Hepatocyte (in vitro differentiated cells): ENCODE measurements around the gene TTLL3.

Source experiments
- CTCF ChIP-seq: fragments of 200-600 bp; sonication (generic); IDR thresholded peaks from 2 replicates; pipeline ENCODE4 v1.5.1; 2016; ENCODE audit warnings: antibody characterized with exemption, mild to moderate bottlenecking; ENCODE audit not compliant: poor library complexity
- EZH2 ChIP-seq: fragments of 200-600 bp; sonication (generic); IDR thresholded peaks from 2 replicates; pipeline ENCODE4 v1.6.1; 2016; ENCODE audit warnings: antibody characterized with exemption, mild to moderate bottlenecking, borderline replicate concordance
- EZH2phosphoT487 ChIP-seq: fragments of 200-600 bp; sonication (generic); IDR thresholded peaks from one replicate; pipeline ENCODE4 v1.6.1; 2018; ENCODE audit warnings: antibody characterized with exemption, mild to moderate bottlenecking, low read depth, moderate library complexity; ENCODE audit not compliant: unreplicated experiment, severe bottlenecking

GRCh38 chr3:9767418-9767817 lies 42.6 kb upstream of the TTLL3 start:
- TF ChIP-seq EZH2 (no peak), CTCF (no peak), EZH2phosphoT487 (no peak)
